Endodermal cell (in vitro differentiated cells): ENCODE results near the gene ARHGAP26. TPM values are rescaled to one million over a fixed set of nuclear protein-coding genes. Genes with fewer than 3 reads are reported as not detected.
"Not testable (repeated sequence)": the region's sequence is repeated elsewhere in the genome, so short reads cannot be mapped to it uniquely, and the experiment has no call there.

Experiments
- DNase-seq: peaks from one replicate; pipeline ENCODE4 v3.0.0-alpha.2; 2017
- H3K27ac ChIP-seq: 2 replicates; pipeline ENCODE4 v1.5.1; 2013; ENCODE audit warnings: mild to moderate bottlenecking, low read depth, low read length, moderate library complexity
- H3K27me3 ChIP-seq: 2 replicates; pipeline ENCODE4 v1.6.1; 2013; ENCODE audit warnings: mild to moderate bottlenecking, low read length, moderate library complexity; ENCODE audit not compliant: insufficient read depth, control insufficient read depth, poor library complexity, severe bottlenecking
- H3K36me3 ChIP-seq: 2 replicates; pipeline ENCODE4 v1.7.0; 2013; ENCODE audit warnings: mild to moderate bottlenecking, low read length, moderate library complexity; ENCODE audit not compliant: control insufficient read depth, insufficient read depth
- H3K4me1 ChIP-seq: one replicate; pipeline ENCODE4 v1.7.0; 2013; ENCODE audit warnings: low read length; ENCODE audit not compliant: control insufficient read depth, insufficient read depth
- H3K4me3 ChIP-seq: 2 replicates; pipeline ENCODE4 v1.5.1; 2013; ENCODE audit warnings: mild to moderate bottlenecking, low read length, moderate library complexity
- H3K9ac ChIP-seq: 2 replicates; pipeline ENCODE4 v1.6.1; 2013; ENCODE audit warnings: mild to moderate bottlenecking, low read length, moderate library complexity; ENCODE audit not compliant: poor library complexity, severe bottlenecking; ENCODE audit errors: extremely low read depth
- H3K9me3 ChIP-seq: 2 replicates; pipeline ENCODE4 v1.6.1; 2013; ENCODE audit warnings: mild to moderate bottlenecking, low read length, moderate library complexity; ENCODE audit not compliant: control insufficient read depth
- H3K27ac Mint-ChIP-seq: 2 replicates; pipeline ENCODE4 v1.8.0; 2020; ENCODE audit warnings: mixed read lengths
- H3K27me3 Mint-ChIP-seq: 2 replicates; pipeline ENCODE4 v1.8.0; 2021; ENCODE audit warnings: mild to moderate bottlenecking, mixed read lengths; ENCODE audit not compliant: insufficient read depth
- H3K36me3 Mint-ChIP-seq: 2 replicates; pipeline ENCODE4 v1.8.0; 2020; ENCODE audit warnings: low read depth, mixed read lengths
- H3K4me1 Mint-ChIP-seq: 2 replicates; pipeline ENCODE4 v1.8.0; 2020; ENCODE audit warnings: mixed read lengths
- H3K4me3 Mint-ChIP-seq: 2 replicates; pipeline ENCODE4 v1.8.0; 2020; ENCODE audit warnings: mild to moderate bottlenecking, moderate library complexity, mixed read lengths
- H3K9me3 Mint-ChIP-seq: 2 replicates; pipeline ENCODE4 v1.8.0; 2020; ENCODE audit warnings: mild to moderate bottlenecking, mixed read lengths
- CTCF ChIP-seq: fragments of 200-600 bp; sonication (generic); conservative IDR thresholded peaks from 2 replicates; pipeline ENCODE4 v1.5.0; 2021; ENCODE audit warnings: antibody characterized with exemption, mild to moderate bottlenecking
- WGBS, 2 experiments: methylation state at CpG; one replicate each; pipeline versions ENCODE4 v1.1.5 to v1.1.7; 2013; ENCODE audit warnings: missing lambda C conversion rate in 2 of 2, mixed read lengths in 1 of 2; ENCODE audit not compliant: insufficient coverage in 1 of 2, insufficient read length in 1 of 2; 5-methylcytosine and 5-hydroxymethylcytosine counted together
- total RNA-seq, 2 donors: library from RNA; stranded (reverse); fragmentation: NEBNext Ultra II Directional in 1 of 2; extraction: Animal tissue kit (Norgen Biotek cat#: 25700) in 1 of 2; gene quantifications; 2 replicates in 1 of 2; 3 replicates in 1 of 2; pipeline ENCODE4 v1.2.1, GENCODE V29; 2021

The ARHGAP26 gene
- total RNA-seq, 2 donors from 2014 or later = 49.2 to 60.5 TPM

GRCh38 chr5:142924135-142924883 is 154.1 kb downstream of the ARHGAP26 start:
- Histone ChIP-seq H3K9ac (no peak overlapping the region), H3K27me3 (no peaks in the 10 kb centered on the region), H3K4me3 (no peak overlapping the region), H3K4me1 (no peaks in the 10 kb centered on the region), H3K9me3 (no peaks in the 10 kb centered on the region), H3K36me3 (no peaks in the 10 kb centered on the region), H3K27ac (no peak overlapping the region)
- Mint-ChIP-seq H3K36me3 (peaks cover 14% of the 10 kb centered on the region), H3K9me3 (no peaks in the 10 kb centered on the region), H3K27ac (no peak overlapping the region), H3K4me3 (no peak overlapping the region), H3K4me1 (peaks cover 32% of the 10 kb centered on the region), H3K27me3 (no peaks in the 10 kb centered on the region)
- no peak for DNase-seq
- TF ChIP-seq CTCF = peak; percentile 8
- 98 to 100% methylated on average over 1 of the region's 1 CpG for WGBS, 2 experiments

DNA sequence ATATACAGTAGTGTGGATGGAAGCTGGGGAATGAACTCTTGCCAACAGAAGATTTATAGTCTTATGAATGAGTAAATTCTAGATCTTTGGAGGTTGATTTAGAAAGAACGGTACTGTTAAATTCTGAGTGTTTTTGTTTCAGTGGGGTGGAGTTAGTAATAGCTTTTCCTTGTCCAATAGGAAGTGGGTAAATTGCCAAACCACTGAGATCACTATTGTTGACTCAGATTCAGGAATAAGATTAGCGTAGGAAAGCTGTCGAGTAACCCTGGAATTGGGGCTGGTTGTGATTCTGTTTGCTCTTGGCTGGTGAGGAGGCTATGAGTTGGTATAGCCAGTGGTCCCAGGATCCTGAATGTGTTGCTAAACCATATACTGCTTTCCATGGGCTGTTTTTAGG is 155.6 kb downstream of the ARHGAP26 start:
- no peaks in the 10 kb centered on the region for H3K27me3 Mint-ChIP-seq
- WGBS, 2 experiments = 94 to 96% methylated on average over 2 to 3 of the region's 3 CpGs

GRCh38 chr5:142926549-142926948 is 156.4 kb downstream of the ARHGAP26 start:
- Mint-ChIP-seq H3K9me3 (no peaks in the 10 kb centered on the region), H3K4me3 (no peak overlapping the region), H3K4me1 (peaks cover 23% of the 10 kb centered on the region), H3K27me3 (no peaks in the 10 kb centered on the region), H3K27ac (no peak overlapping the region), H3K36me3 (peaks cover 19% of the 10 kb centered on the region)
- no peak for TF ChIP-seq CTCF
- H3K36me3 ChIP-seq = no peaks in the 10 kb centered on the region
- no peak overlapping the region for H3K4me3 ChIP-seq
- no peak overlapping the region for H3K9ac ChIP-seq
- H3K4me1 ChIP-seq = no peaks in the 10 kb centered on the region
- H3K27ac ChIP-seq = no peak overlapping the region
- DNase-seq = no peak
- H3K9me3 ChIP-seq = no peaks in the 10 kb centered on the region
- H3K27me3 ChIP-seq = no peaks in the 10 kb centered on the region
- WGBS, 2 experiments = 97 to 100% methylated on average over 3 to 4 of the region's 4 CpGs

More for the DNA sequence above, 155.6 kb downstream of the ARHGAP26 start:
- Histone ChIP-seq H3K4me3 (no peak overlapping the region), H3K9ac (no peak overlapping the region), H3K27ac (no peak overlapping the region), H3K36me3 (no peaks in the 10 kb centered on the region), H3K27me3 (no peaks in the 10 kb centered on the region), H3K4me1 (no peaks in the 10 kb centered on the region), H3K9me3 (no peaks in the 10 kb centered on the region)
- H3K36me3 Mint-ChIP-seq = peaks cover 19% of the 10 kb centered on the region
- DNase-seq = no peak
- H3K27ac Mint-ChIP-seq = no peak overlapping the region
- no peak overlapping the region for H3K4me3 Mint-ChIP-seq
- TF ChIP-seq CTCF = no peak
- peaks cover 24% of the 10 kb centered on the region for H3K4me1 Mint-ChIP-seq
- no peaks in the 10 kb centered on the region for H3K9me3 Mint-ChIP-seq

DNA sequence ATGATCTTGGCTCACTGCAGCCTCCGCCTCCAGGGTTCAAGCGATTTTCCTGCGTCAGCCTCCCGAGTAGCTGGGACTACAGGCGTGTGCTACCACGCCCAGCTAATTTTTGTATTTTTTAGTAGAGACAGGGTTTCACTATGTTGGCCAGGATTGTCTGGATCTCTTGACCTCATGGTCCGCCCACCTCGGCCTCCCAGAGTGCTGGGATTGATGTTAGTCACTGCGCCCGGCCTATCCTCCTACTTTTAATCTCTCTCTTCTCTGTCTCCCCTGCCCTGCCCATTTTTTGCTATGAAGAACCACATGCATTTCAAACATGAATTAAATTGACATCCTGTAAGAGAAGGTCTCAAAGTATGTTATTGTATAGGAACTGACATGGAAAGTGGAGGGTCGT is 158.8 kb downstream of the ARHGAP26 start:
- not testable (repeated sequence) for H3K27me3 ChIP-seq, H3K4me3 Mint-ChIP-seq, H3K4me1 ChIP-seq, H3K27ac ChIP-seq, H3K4me3 ChIP-seq, H3K9me3 Mint-ChIP-seq, H3K27me3 Mint-ChIP-seq, H3K9me3 ChIP-seq, DNase-seq, H3K36me3 ChIP-seq, H3K27ac Mint-ChIP-seq, H3K9ac ChIP-seq
- WGBS, 2 experiments = 96% methylated on average over 9 to 11 of the region's 11 CpGs
- Mint-ChIP-seq H3K36me3 (peaks cover 27% of the 10 kb centered on the region), H3K4me1 (peaks cover 13% of the 10 kb centered on the region)
